ENCODE data around the gene SUCO.

GRCh38 chr1:172496678-172497077 is 36.3 kb upstream of the SUCO start:
- TF ChIP-seq ELK1 (IDR thresholded peaks at IDR 0.05; ENCODE audit: low read depth, low read length) = no peak
- no peak for TF ChIP-seq CHD4 (IDR thresholded peaks at IDR 0.05; ENCODE audit: borderline replicate concordance)

All from A549 (cell line).